GM18867 (cell line): Measurements from ENCODE around the gene RHBDL1.
A peak's percentile ranks its signal among the peaks of the same experiment; 100 is the strongest.

Experiments
- ATAC-seq: cut with Tn5 transposase; IDR thresholded peaks from one replicate; pipeline ENCODE4 v1.9.1; 2021; ENCODE audit warnings: mild to moderate bottlenecking, moderate library complexity; ENCODE audit not compliant: unreplicated experiment

RHBDL1 gene

DNA sequence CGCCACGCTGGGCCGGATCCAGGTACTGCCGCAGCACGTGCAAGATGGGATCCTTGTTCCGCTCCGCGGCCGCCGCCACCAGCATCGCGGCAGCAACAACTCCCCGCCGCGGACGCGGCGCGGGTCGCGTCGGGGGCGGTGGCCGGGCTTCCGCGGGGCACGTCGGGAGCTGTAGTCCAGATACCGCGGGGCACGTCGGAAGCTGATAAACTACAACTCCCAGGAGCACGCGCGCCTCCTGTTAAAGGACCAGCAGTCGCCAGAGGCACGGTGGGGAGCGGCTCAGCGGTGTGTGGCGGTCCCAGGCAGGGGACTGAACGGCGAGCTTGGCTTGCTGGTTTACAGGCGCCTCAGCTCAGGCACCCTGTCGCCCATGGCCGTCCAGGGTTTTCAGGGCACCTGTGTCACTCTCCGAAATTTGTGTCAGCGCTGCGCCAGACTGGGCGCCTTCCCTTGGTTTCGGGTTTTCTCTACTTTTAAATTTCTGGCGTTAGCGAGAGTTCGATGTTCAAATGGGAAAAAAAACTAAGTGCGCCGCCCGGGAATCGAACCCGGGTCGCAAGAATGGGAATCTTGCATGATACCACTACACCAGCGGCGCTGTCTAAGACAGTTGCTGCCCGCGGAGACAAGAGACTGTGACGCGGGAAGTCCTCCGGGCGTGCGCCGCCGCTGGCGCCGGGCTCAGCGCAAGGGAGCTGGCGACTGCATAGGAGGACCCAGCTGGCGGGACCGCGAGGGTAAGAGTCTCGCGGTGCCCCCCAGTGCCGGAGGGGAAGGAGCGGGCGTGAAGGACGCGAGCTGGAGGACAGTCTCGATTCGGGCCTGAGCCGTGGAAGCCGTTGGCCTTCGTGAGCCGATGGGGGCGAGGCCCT is 39.0 kb upstream of the RHBDL1 start, which contains the start of gene METTL26:
Gene METTL26 (minus strand): TSS at position 100 of the 875 bp plus-strand sequence. CDS start 15 bp downstream, at position 85.
- peak; percentile 72 for ATAC-seq

DNA sequence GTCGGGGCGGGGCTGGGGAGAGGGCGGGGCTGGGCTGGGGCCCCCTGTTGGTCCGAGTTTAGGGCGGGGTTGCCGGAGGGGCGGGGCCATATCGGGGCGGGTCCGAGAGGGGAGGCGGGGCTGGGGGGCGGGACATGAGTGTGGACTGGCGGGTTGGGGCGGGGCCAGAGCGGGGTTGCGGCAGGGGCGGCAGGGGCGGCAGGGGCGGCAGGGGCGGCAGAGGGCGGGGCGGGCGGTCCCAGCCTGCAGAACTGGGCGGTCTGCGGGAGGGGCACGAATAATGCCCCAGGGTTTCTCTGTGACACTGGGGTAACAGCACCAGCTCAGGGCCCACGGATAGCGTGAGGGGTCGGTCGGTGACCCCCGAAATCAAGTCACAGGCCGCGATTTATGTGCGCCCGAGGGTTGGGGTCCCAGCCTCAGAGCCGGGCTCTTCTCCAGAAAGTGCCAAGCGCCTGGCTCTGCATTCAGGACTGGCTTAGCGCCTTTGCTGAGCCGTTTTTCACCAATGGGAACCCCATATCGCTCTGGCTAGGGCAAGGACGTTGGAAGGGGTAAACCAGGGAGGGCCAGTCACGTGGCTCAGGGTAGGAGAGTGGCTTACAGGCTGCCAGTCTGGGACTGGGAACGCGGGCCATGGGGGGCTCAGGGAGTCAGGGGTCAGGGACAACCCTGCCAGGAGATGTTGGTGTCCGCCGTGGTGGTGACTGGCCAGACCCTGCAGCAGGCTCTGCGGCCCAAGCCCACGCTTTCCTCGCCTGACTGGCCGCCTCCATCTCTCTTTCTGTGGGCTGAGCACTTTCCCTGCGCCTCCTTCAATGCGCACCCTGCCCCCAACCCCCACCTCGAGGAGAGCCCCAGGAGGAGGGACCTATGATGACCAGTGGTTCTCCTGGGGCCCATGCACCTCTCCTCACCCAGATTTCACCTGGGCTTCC is 38.1 kb upstream of the RHBDL1 start:
- no peak for ATAC-seq

DNA sequence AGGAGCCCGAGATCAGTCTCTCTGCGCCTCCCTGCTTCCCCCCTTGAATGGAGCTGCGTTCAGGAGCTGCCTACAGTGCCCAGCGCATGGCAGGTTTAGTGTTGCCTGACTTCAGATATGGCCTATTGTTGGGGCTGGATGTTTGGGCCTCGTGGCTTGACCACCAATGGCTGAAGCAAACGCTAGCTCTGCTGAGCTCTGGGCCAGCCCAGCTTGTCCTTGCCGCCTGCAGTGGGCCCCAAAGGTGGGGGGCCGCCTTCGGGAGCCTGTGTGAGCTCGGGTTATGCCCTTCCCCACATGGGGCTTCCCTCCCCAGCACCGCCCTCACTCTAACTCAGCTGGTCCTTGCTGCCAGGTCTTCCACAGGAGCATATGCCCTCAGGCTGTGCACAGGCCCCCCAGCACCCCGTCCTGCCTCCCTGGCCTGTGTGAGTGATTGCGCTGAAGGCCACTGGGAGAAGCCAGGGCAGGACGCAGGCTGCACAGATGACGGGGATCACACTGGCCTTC is 37.4 kb upstream of the RHBDL1 start:
- no peak for ATAC-seq

DNA sequence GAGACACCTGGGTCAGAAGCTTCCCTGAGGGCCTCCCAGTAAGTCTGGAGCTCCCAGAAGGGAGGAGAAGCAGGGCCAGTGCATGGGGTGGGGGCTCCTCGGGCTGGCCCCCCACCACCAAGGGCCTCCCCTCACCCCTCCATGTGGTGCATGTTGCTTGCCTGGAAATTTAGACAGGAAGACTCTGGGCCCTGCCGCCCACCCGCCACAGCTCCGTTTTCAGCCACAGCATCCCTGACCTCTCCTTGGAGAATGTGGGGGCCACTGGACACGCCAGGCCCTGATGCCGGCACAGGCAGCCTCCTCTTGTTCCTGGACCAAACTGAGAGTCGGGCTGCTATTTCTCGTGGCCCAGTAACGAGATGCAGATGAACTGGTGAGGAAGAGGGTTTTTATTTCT is 36.6 kb upstream of the RHBDL1 start:
- ATAC-seq, result no peak

DNA sequence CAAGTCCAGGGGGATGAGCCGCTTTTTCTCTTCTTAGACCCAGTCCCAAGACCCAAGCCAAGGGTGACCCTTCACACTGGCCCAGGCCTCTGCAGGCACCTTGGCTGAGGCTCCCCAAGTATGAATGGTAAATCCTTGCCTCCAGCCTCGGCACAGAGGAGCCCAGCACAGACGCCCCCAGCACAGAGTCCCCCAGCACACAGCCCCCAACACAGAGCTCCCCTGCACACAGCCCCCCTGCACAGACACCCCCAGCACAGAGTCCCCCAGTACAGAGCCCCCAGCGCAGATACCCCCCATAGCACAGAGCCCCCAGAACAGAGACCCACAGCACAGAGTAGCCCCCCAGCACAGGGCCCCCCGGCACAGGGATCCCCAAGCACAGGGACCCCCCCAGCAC is 34.9 kb upstream of the RHBDL1 start:
- ATAC-seq, result no peak

DNA sequence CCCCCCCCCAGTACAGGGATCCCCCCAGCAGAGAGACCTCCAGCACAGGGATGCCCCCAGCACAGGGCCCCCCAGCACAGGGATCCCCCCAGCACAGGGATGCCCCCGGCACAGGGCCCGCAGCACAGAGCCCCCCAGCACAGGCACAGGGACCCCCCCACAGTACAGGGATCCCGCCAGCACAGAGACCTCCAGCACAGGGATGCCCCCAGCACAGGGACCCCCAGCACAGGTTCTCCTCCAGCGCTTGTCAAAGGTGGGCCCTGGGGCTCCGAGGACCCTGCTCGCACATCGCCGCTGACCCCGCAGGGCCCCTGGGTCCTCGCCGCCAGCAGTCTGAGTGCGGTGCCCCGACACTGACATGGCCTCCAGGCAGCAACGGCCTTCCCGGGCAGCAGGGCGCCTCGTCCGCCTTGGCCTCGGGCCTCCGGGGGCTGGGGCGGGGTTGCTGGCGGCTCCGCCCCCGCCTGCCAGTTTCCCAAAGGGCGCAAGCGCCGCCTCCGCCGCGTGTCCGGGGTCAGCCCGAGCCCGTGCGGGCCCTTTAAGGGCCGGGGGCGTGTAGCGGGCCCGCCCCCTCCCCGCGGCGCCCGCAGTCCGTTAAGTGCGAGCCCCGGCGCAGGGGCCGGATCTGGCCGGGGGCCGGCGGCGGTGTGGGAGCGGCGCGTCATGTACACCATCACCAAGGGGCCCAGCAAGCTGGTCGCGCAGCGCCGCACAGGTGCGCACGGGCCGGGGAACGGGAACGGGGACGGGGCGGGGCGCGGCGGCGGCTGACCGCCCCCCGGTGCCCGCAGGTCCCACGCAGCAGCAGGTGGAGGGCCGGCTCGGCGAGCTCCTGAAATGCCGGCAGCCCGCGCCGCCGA is 33.9 kb upstream of the RHBDL1 start, which contains the start of gene MCRIP2:
Gene MCRIP2 (plus strand): TSS at position 503 of the 863 bp plus-strand sequence. CDS start 164 bp downstream, at position 667.
- peak; percentile 45 for ATAC-seq

DNA sequence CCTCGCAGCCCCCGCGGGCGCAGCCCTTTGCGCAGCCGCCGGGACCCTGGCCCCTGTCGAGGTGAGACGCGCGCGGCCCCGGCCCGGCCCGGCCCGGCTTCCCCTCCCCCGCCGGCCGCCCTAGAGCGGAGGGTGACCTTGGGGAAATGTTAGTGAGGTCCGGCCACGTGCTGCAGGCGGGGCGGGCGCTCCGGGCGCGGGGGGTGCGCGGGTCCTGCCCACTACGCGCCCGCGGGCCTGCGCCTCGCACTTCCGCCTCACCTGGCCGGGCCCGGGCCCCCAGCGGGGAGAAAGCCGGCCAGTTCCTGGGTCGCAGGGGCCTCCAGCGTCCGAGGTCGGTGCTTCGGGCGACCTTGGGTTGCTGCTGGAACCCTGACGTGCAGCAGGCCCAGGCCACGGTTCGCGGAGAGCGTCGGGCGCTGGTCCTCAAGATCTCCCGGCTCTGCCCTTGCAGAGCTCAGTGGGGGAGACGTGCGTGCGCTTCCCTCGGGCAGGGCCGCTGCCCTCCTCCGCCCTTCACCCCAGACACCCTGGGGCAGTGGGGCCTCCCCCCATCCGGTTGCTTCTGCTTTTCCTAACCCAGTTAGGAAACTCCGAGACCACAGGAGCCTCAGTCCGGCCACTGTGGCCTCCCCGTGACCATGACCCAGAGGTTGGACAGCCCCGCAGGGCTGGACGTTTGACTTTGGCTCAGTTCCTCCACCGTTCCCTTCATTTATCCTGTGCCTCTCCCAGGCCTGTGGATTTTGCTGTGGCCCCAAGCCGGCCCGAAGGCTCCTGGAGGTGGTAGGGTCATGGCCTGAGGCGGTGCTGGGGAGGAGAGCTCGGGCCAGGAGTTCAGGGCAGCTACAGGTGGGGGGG is 33.1 kb upstream of the RHBDL1 start:
- peak; percentile 45 for ATAC-seq

DNA sequence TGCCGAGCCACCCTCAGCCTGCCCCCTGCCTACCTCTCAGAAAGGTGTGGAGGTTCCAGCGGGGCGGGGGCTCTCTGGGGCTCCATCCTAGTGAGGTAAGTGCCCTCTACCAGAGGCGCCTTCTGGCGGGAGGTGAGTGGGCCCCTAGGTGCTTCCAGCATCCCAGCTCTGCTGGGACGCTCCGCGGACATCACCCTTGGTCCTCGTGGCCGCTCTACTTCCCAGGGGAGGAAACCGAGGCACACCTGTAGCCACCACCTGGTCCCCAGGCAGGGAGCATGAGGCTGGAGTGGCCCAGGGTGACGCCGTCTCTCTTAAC is 32.5 kb upstream of the RHBDL1 start:
- ATAC-seq, result no peak

DNA sequence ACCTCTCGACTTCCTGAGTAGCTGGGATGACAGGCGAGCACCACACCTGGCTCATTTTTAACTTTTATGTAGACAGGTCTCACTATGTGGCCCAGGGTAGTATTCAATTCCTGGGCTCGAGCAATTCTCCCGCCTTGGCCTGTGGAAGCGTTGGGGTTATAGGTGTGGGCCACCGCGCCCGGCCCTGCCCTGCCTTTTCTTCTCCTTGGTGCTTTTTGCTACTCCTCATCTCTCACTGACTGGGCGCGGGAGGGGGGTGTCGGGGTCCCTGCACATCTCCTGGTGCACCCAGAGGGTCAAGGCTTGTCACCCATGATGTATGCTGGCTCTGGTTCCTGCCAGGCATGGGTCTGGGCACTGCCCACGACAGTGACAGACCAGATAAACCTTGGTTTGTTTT is 30.9 kb upstream of the RHBDL1 start:
- ATAC-seq, result no peak

DNA sequence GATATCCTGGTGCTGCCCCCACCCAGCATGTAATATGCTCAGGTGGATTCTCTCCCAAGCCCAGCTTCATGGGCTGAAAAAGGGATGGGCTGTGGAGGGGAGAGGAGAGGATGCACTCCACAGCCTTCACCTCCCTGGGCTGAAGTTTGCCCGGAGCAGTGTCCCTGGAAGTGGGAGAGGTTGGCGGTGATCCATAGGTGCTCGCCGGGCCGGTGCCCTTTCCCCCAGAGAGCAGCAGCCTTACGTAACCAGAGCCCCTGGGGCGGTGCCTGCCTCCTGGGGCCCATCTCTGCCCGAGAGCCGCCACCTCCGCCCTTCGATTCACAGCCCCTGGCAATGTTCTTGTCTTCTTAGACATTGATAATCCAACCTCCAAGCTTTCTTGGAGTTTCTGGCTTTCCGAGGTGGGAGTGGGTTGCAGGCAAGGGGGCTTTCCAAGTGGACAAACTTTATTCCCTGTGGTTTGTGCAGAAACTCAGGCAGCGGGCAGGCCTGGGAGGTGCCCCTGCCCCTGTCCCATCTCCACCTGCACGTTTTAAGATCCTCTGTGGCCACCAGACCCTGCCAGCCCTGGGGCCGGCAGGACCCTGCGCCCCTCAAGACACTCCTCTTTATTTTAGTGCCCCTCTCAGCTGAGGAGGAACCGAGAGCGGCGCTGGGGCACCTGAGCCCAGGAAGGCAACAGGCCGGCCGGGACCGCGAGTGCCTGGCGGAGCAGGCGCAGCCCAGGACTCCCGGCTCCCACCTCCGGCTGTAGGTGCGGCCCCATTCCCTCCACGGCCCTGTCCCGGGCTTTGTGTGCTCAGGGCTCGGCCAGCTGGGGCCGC is 29.4 kb upstream of the RHBDL1 start:
- ATAC-seq, result no peak

DNA sequence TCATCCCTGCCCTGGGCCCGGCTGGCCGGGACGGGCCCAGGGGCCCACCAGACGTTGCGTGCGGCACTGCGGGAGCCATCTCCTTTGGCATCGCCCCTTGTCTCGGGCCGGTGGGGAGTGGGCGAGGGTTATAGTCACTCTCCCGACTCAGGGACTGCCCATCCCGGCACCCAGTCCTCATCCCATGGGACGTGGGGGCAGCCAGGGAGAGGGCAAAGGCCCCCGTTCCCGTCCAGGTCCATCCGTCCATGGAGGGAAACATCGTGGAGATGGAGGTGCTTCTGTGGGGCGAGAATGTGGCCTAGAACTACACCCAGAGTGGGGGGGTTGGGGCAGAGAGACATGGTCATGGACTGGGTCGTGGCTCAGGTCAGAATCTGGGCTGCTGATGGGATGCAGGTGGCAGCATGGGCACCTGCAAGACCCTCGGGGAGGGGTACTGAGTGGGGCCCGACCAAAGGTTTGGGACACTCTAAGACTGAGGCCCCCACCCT is 28.7 kb upstream of the RHBDL1 start:
- no peak for ATAC-seq

DNA sequence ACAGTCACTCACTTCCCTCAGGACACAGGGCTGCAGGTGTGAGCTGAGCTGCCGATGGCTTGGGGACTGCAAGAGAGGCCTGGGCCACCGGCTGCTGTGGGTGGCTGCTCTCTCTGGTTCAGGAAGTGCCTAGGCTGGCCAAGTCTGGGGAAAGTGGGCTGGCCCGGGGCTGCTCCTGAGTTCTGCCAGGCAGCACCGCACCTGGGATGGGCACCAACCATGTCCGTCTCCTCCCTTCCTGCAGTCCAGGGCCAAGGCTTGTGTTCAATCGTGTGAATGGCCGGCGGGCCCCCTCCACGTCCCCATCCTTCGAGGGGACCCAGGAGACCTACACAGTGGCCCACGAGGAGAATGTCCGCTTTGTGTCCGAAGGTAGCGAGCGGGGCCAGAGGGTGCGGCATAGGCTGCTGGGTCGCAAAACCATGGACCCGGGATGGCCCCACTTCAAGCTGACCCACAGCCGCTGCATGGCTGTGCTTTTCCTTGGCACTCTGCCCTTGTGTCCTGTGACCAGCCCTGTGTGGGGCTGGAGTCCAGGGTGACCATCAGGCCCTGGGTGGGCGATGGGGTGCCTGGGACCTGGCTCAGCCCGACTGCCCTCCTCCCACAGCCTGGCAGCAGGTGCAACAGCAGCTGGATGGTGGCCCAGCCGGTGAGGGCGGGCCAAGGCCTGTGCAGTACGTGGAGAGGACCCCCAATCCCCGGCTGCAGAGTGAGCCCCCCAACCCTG is 28.1 kb upstream of the RHBDL1 start:
- ATAC-seq, result no peak

DNA sequence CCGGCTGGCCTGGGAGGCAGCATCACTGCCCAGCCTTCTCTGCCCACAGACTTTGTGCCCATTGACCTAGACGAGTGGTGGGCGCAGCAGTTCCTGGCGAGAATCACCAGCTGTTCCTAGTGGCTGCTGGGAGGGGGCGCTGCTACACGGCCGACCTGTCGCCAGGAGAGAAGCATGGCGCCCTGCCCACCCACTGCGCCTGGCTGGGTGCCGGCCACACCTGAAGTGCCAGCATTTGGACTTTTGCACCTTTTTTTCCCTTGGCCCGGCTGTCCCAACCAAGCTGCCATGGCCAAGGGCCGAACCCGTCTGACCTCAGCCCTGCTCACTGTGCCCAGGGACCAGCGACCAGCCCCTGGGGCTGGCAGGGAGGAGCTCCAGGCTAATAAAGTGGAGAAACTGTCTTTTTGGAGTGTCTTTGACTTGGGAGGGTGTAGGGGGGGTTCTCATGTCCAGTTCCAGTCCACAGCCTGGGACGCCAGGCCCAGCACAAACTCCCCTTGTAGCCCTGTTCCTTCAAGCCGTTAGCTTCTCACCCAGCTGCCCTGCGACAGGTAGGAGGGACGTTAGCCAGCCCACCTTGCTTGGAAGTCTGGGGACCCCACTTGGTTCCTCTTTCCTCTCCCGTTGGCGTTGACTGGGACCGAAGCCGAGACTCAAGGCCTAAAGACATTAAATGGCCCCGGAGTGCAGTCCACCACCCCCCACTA is 27.2 kb upstream of the RHBDL1 start:
- ATAC-seq, result no peak

DNA sequence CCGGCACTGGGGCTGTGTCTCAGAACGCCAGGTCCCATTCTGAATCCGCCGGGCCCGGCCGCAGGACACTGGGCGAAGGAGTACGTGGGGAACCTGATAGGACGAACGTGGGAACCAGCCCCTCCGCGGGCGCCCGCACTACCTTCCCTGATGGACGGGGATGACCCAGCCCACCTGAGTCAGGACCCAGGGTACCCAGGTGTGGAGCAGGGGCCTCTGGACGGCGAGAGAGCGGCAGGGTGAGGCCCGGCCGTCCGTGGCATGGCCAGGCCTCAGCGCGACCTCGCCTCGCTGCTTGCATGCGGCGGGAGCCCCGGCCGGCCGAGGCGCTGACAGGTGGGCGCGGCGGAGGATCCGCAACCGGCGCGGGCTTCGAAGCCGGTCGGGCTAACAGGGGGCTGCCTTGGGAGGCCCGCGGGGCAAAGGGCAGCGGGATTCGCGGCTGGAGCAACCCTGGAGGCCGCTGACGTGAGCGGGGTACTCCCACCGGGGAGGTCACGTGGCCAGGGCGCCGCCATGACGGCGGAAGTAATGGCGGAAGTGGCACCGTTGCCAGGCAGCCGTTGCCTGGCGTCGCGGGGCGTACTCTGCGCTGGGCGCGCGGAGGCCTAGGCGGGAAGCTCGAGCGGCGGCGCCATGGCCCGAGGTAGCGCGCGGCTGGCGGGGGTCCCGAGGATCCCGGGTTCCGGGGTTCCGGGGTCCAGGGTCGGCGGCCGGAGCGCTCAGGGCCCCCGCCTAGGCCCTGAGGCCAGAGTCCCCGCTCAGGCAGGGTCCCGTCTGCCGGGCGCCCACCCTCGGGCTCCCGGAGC is 26.5 kb upstream of the RHBDL1 start, which contains the start of gene WDR90:
Gene WDR90 (plus strand): TSS at position 585 of the 809 bp plus-strand sequence. CDS start 52 bp downstream, at position 637.
- peak; percentile 73 for ATAC-seq

DNA sequence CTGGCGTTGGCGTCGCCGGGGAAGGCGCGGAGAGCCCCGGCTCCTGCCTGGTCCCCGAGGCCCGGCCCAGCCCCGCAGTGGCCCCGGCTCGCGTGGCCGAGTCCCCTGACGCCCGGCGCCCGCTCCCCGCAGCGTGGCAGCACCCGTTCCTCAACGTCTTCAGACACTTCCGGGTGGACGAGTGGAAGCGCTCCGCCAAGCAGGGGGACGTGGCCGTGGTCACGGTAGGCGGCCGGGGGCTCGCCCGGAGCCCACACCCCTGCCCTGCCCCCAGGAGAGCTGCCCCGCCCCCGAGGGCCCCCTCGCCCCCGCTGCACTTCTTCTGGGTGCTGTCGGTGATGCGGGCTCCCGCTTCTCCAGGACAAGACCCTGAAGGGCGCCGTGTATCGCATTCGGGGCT is 25.8 kb upstream of the RHBDL1 start:
- ATAC-seq, result no peak

DNA sequence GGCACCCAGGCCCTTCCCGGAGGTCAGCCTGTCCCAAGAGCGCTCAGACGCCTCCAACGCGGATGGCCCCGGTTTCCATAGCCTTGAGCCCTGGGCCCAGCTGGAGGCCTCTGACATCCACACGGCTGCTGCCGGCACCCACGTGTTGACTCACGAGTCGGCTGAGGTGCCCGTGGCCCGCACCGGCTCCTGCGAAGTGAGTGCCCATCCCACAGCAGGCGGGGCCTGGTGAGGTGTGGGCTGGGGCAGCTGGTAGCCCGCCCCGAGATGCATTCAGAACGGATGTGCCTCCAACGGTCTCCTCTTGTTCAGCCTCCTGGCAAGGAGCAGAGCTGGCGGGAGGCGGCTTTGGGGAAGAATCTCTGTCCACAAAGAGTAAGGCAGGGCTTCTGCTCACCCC is 23.6 kb upstream of the RHBDL1 start:
- ATAC-seq, result no peak
